ENCODE data around the gene NR3C1. TPM values are rescaled to one million over a fixed set of nuclear protein-coding genes. Genes with fewer than 3 reads are reported as not detected.

Gene NR3C1
- total and polyA plus RNA-seq, 8 donors, result 6.5 to 42.2 (median 27.1) TPM

DNA sequence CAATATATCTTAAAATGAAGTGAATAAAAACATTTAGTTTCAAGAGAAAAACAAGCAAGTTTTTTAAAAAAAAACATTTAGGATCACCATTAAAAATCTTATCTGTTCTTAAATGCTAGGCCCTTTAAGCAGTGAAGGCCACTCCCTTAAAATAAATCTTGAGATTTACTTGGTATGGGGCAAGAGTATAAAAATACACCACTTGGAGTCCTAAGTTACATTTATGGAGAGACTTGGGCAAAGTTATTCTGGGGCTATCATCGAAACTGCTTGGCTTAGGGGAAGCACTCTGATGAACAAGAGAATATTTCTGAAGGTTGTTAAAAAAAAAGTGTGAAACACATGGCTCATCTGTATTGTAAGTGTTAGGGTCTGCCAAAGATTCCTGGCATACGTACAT is 97.4 kb downstream of the NR3C1 start:
- H3K4me3 ChIP-seq, result no peak overlapping the region
- no peaks in the 10 kb centered on the region for H3K27me3 ChIP-seq
- no peaks in the 10 kb centered on the region for H3K9me3 ChIP-seq
- H3K27ac ChIP-seq, result no peak overlapping the region
- H3K36me3 ChIP-seq, result peaks cover 0 to 12% (median 5%) of the 10 kb centered on the region in 3 donors
- intact Hi-C loops (cut with DNase I), result no loop called here
- FAIRE-seq, result no peak
- no peak for TF ChIP-seq CTCF (IDR thresholded peaks at IDR 0.05)
- 95 to 98% methylated on average over 2 of the region's 2 CpGs for WGBS, 2 donors
- peaks cover 0 to 3% (median 0%) of the 10 kb centered on the region in 3 donors for H3K4me1 ChIP-seq
- ATAC-seq, result no peak
- DNase-seq, result no peak

DNA sequence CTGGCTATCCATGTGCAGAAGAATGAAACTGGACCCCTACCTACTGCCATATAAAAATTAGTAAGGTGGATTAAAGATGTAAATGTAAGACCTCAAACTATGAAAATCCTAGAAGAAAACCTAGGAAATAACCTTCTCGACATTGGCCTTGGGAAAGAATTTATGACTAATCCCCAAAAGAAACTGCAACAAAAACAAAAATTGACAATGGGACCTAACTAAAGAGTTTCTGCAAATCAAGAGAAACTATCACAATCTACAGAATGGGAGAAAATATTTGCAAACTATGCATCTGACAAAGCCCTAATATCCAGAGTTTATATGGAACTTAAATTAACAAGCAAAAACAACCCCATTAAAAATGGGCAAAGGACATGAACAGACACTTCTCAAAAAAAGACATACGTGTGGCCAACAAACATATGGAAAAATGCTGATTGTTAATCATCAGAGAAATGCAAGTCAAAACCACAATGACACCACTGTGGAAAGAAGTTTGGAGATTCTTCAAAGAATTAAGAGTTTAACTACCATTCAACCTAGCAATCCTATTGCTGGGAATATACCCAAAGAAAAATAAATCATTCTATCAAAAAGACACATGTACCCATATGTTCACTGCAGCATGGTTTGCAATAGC is 98.5 kb downstream of the NR3C1 start:
- ATAC-seq (no peak), FAIRE-seq (no peak), DNase-seq (no peak)
- H3K4me1 ChIP-seq, result peaks cover 0 to 3% (median 0%) of the 10 kb centered on the region in 3 donors
- 96 to 99% methylated on average over 2 of the region's 2 CpGs for WGBS, 2 donors
- peaks cover 0 to 12% (median 5%) of the 10 kb centered on the region in 3 donors for H3K36me3 ChIP-seq
- H3K9me3 ChIP-seq, result no peaks in the 10 kb centered on the region
- intact Hi-C loops (cut with DNase I), result no loop called here
- H3K4me3 ChIP-seq, result no peak overlapping the region
- no peaks in the 10 kb centered on the region for H3K27me3 ChIP-seq
- no peak overlapping the region for H3K27ac ChIP-seq
- TF ChIP-seq CTCF (IDR thresholded peaks at IDR 0.05), result no peak

GRCh38 chr5:143302341-143303045 is 101.0 kb downstream of the NR3C1 start:
- Histone ChIP-seq H3K4me1 (peaks cover 0 to 3% (median 0%) of the 10 kb centered on the region in 3 donors), H3K4me3 (no peak overlapping the region), H3K9me3 (no peaks in the 10 kb centered on the region), H3K27me3 (no peaks in the 10 kb centered on the region), H3K36me3 (peaks cover 0 to 2% (median 0%) of the 10 kb centered on the region in 3 donors), H3K27ac (no peak overlapping the region)
- TF ChIP-seq CTCF (IDR thresholded peaks at IDR 0.05), result no peak
- FAIRE-seq (no peak), DNase-seq (no peak), ATAC-seq (no peak)
- intact Hi-C loops (cut with DNase I), result no loop called here

DNA sequence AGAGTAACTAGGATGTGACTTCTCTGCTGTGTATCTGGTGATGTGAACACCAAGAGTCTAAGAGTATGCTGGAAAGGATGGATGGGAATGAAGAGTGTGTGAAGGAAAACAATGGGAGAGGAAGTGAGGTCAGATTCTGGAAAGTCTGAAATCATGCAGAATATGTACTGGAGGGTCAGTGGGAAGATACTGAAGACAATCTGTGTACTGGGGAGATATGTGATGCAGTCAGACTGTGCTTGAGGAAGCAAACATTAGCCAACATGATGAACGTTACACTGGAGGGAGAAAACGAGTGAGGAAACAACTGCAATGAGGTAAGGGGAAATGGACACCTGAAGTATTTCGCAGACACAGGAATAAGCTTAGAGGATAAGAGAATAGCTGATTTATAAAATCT is 105.7 kb downstream of the NR3C1 start:
- TF ChIP-seq CTCF (IDR thresholded peaks at IDR 0.05), result no peak
- peaks cover 0 to 3% (median 0%) of the 10 kb centered on the region in 3 donors for H3K4me1 ChIP-seq
- DNase-seq (no peak), ATAC-seq (no peak), FAIRE-seq (no peak)
- H3K9me3 ChIP-seq, result no peaks in the 10 kb centered on the region
- no peak overlapping the region for H3K4me3 ChIP-seq
- no peak overlapping the region for H3K27ac ChIP-seq
- no peaks in the 10 kb centered on the region for H3K27me3 ChIP-seq
- intact Hi-C loops (cut with DNase I), result no loop called here
- peaks cover 0 to 22% (median 7%) of the 10 kb centered on the region in 3 donors for H3K36me3 ChIP-seq
- WGBS, 2 donors, result 83 to 88% methylated on average over 3 of the region's 3 CpGs

DNA sequence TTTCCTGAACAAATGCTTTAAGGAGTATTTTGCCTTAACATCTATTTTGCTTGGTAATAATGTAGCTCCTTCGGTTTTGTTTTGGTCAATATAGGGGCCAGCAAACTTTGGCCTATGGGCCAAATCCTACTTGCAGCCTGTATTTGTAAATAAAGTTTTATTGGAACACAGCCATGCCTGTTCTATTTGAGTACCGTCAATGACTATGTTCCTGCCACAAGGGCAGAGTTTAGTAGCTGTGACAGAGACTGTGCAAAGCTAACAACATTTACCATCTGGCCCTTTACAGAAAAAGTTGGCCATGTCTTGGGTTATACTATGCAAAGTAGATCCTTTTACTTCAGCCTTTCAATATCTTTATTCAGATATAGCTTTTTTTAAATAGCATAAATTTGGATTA is 113.4 kb downstream of the NR3C1 start:
- H3K4me1 ChIP-seq, result peaks cover 0 to 3% (median 0%) of the 10 kb centered on the region in 3 donors
- ATAC-seq (no peak), DNase-seq (no peak), FAIRE-seq (no peak)
- H3K9me3 ChIP-seq, result no peaks in the 10 kb centered on the region
- H3K36me3 ChIP-seq, result peaks cover 0 to 15% (median 7%) of the 10 kb centered on the region in 3 donors
- 79 to 87% methylated on average over 2 of the region's 2 CpGs for WGBS, 2 donors
- no peaks in the 10 kb centered on the region for H3K27me3 ChIP-seq
- intact Hi-C loops (cut with DNase I), result no loop called here
- no peak overlapping the region for H3K4me3 ChIP-seq
- H3K27ac ChIP-seq, result no peak overlapping the region
- TF ChIP-seq CTCF (IDR thresholded peaks at IDR 0.05), result no peak
